Measurements from ENCODE around the gene ASCL2.

ASCL2 gene

DNA sequence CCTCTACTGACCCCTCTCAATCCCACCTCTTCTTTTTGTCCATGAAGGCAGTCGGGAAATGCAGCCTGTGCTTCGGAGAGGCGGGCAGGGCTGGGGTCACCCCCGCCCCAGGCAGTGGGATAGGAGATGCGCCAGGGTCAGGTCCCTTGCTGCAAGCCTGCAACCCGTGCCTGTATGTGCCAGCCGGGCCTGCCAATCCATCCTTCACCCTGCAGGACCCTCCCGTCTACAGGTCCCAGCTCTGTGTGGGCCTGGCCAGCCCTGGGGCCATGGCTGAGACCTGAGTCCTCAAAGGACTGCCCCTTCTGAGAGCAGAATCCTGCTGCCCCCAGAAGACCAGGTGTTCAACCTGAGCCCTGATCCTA lies 10.9 kb downstream of the ASCL2 start:
- Mint-ChIP-seq H3K4me1 (ENCODE audit: low read depth) (no peaks in the 10 kb centered on the region), H3K27me3 (ENCODE audit: low read depth) (no peaks in the 10 kb centered on the region), H3K36me3 (ENCODE audit: low read depth) (no peaks in the 10 kb centered on the region), H3K27ac (no peak overlapping the region), H3K9me3 (no peaks in the 10 kb centered on the region), H3K4me3 (no peak overlapping the region)
- no peak for DNase-seq (ENCODE audit: low spot score)

DNA sequence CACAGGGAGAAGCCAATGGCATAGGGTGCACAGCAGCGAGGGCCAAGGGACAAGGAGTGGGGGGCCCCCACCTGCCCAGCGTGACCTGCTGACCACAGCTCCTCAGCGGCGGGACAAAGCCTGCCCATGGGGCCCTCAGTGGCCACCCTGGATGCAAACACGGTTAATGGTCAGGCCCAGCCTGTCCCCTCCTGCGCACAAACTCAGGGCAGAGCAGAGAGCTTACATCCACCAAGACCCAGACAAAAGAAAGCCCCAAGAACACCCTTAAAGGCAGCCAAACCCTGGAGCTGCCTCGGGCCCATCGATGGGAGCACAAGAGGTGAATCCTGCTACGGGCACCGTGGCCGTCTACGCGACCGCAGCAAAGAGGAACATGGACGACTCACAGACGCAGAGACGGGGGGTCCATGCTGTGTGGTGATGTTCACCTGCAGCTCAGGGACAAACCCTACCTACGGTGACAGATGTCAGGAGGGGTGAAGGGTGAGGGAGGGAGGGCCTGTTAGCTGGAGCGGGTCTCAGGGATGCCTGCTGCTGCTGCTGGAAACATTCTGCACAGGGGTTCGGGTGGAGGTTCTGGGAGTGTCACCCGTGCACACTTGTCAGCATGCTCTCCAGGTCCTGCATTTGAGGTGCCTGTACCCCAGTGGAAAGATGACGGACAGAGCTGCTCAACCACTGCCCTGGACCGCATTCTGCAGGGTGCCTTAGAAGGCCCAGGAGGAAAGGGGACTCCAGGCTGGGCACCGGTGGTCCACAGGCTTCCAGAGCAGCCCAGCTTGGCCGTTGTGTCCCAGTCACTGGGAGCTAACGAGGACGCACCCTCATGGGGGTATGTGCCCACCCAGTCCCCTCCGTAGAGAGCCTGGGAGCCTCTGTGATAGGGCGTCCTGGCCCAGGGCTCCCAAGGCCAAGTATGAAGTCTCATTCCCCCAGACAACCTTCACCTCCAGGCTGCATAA lies 11.6 kb downstream of the ASCL2 start:
- Mint-ChIP-seq H3K27ac (no peak overlapping the region), H3K27me3 (ENCODE audit: low read depth) (no peaks in the 10 kb centered on the region), H3K36me3 (ENCODE audit: low read depth) (no peaks in the 10 kb centered on the region), H3K4me1 (ENCODE audit: low read depth) (no peaks in the 10 kb centered on the region), H3K4me3 (no peak overlapping the region), H3K9me3 (no peaks in the 10 kb centered on the region)
- no peak for DNase-seq (ENCODE audit: low spot score)

DNA sequence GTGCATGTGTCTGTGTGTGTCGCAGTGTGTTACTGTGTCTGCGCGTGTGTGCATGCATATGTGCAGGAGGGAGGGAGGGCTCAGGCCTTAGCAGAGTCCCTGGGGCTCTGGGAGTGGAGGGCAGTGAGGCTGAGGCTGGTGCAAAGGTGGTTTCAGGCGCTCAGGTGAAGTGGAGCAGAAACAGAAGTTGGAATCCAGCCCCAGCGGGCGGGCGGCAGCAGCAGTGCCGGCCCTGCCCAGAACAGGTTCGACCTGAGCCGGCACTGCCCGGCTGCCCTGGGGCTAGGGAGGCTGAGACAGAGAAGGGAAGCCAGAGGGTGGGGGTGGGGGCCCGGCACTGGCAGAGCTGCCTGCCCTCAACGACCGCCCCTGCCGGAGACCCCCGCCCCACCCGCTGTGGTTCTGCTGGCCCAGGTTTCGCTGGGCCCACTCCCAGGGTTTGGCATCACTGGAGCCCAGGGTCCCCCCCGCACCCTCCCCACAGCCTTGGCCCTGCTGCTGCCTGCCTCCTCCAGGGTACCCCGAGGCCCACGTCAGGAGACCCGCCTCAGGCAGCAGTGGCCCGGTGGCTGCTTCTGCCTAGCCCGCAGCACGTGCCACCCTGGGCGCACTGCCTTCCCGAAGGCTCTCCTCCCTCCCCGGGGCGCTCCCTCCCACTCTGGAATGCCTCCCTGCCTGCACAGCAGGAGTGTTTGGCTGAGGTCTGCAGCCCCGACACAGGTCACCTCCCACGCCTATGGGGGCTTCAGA lies 13.3 kb downstream of the ASCL2 start:
- DNase-seq (ENCODE audit: low spot score): no peak
- H3K4me3 Mint-ChIP-seq: no peak overlapping the region
- H3K9me3 Mint-ChIP-seq: no peaks in the 10 kb centered on the region
- no peak overlapping the region for H3K27ac Mint-ChIP-seq
- no peaks in the 10 kb centered on the region for H3K36me3 Mint-ChIP-seq (ENCODE audit: low read depth)
- peaks cover 5% of the 10 kb centered on the region for H3K27me3 Mint-ChIP-seq (ENCODE audit: low read depth)
- no peaks in the 10 kb centered on the region for H3K4me1 Mint-ChIP-seq (ENCODE audit: low read depth)

DNA sequence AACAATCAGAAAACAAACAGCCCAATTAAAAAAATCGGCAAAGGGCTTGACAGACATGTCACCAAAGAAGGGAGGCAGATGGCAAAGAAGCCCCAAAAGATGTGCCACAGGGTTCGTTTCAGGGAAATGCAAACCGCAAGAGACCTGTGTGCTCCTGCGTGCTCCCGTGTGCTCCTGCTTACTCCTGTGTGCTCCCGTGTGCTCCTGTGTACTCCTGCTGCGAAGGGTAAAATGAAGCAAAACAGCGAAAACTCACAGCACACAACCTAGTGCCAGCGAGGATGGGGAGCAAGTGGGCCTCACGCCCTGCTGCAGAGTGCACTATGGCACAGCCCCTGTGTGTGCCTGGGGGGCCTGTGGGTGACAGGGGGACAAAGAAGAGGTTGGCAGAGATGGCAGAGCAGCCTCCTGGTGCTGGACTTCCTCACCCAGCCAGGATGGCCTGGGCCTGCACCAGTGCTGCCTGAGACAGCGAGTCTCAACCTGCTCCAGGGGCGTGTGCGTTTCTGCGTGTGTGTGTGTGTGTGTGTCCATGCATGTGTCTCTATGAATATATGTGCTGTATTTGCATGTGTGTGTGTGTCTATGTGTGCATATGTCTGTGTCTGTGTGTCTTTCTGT lies 14.0 kb downstream of the ASCL2 start:
- no peaks in the 10 kb centered on the region for H3K4me1 Mint-ChIP-seq (ENCODE audit: low read depth)
- peaks cover 5% of the 10 kb centered on the region for H3K27me3 Mint-ChIP-seq (ENCODE audit: low read depth)
- DNase-seq (ENCODE audit: low spot score): no peak
- no peak overlapping the region for H3K4me3 Mint-ChIP-seq
- H3K27ac Mint-ChIP-seq: no peak overlapping the region
- no peaks in the 10 kb centered on the region for H3K9me3 Mint-ChIP-seq
- no peaks in the 10 kb centered on the region for H3K36me3 Mint-ChIP-seq (ENCODE audit: low read depth)

DNA sequence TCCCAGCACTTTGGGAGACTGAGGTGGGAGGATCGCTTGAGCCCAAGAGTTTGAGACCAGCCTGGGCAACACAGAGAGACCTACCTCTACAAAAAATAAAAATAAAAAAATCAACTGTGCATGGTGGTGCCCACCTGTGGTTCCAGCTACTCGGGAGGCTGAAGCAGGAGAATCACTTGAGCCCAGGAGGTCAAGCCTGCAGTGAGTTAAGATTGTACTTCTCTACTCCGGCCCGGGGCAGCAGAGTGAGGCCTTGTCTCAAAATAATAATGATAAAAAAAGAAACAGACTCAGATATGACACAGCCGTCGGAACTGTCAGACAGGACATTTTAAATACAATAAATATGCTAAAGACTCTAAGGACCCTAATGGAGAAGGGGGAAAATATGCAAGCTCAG lies 18.4 kb downstream of the ASCL2 start:
- Mint-ChIP-seq H3K4me3 (no peak overlapping the region), H3K27ac (no peak overlapping the region), H3K4me1 (ENCODE audit: low read depth) (no peaks in the 10 kb centered on the region), H3K9me3 (no peaks in the 10 kb centered on the region), H3K36me3 (ENCODE audit: low read depth) (no peaks in the 10 kb centered on the region), H3K27me3 (ENCODE audit: low read depth) (peaks cover 5% of the 10 kb centered on the region)
- DNase-seq (ENCODE audit: low spot score): no peak

DNA sequence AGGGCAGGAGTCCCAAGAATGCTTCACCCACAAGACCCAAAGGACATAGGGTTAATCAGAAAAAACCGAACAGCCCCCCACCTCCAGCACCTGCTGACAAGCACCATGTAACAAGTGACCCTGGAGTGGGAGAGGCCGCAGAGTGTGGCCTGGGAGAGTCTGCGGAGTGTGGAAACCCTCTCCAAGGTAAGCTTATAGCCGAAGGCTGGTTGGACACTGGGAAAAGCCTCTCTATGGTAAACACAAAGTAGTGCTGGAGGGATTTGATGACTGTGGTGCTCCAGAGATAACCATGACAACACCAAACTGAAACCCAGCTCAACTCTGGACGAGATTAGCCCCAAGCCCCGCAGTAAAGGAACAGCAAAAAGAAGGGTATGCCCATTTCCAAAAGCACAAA lies 19.2 kb downstream of the ASCL2 start:
- Mint-ChIP-seq H3K9me3 (no peaks in the 10 kb centered on the region), H3K36me3 (ENCODE audit: low read depth) (no peaks in the 10 kb centered on the region), H3K27me3 (ENCODE audit: low read depth) (peaks cover 5% of the 10 kb centered on the region), H3K27ac (no peak overlapping the region), H3K4me1 (ENCODE audit: low read depth) (no peaks in the 10 kb centered on the region), H3K4me3 (no peak overlapping the region)
- DNase-seq (ENCODE audit: low spot score): no peak

DNA sequence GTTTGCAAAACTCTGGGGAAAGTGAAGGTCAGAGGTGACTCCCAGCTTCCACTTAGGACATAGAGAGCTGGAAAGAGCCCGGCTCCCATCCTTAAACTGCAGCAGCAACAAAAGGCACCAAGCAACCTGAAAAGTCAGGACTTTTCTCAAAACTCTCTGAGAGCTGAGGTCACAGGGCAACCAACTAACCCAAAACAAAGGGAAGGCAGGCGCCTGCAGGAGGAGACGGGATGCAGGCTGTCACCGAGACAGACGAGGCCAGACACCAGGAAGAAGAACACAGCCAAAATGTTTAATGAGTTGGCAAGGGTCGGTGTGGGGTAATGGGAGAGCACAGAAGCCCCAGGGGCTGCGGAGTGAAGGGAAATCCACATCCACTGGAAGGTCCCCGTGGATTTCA lies 19.9 kb downstream of the ASCL2 start:
- H3K36me3 Mint-ChIP-seq (ENCODE audit: low read depth): no peaks in the 10 kb centered on the region
- no peak overlapping the region for H3K27ac Mint-ChIP-seq
- peaks cover 5% of the 10 kb centered on the region for H3K27me3 Mint-ChIP-seq (ENCODE audit: low read depth)
- no peaks in the 10 kb centered on the region for H3K4me1 Mint-ChIP-seq (ENCODE audit: low read depth)
- no peaks in the 10 kb centered on the region for H3K9me3 Mint-ChIP-seq
- DNase-seq (ENCODE audit: low spot score): no peak
- H3K4me3 Mint-ChIP-seq: no peak overlapping the region

DNA sequence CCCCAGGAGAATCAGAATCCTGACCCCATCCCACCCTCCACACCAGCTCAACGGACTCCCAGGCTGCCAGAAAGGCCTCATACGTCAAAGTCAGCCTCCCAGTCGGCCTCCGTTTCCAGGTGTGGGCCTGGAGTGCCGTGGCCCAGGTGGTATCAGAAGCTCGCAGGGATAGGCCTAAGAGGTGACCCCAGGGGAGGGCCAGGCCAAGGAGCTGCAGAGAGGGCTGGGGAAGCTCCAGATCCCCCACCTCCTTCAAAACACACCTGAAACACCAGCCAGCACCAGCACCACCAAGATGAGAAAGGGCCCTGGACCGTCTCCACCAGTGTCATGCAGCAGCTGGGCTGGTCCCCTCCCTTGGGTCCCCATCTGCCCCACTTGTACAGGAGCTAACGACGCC lies 20.3 kb downstream of the ASCL2 start:
- DNase-seq (ENCODE audit: low spot score): no peak
- H3K27ac Mint-ChIP-seq: no peak overlapping the region
- no peak overlapping the region for H3K4me3 Mint-ChIP-seq
- no peaks in the 10 kb centered on the region for H3K9me3 Mint-ChIP-seq
- peaks cover 5% of the 10 kb centered on the region for H3K27me3 Mint-ChIP-seq (ENCODE audit: low read depth)
- no peaks in the 10 kb centered on the region for H3K4me1 Mint-ChIP-seq (ENCODE audit: low read depth)
- no peaks in the 10 kb centered on the region for H3K36me3 Mint-ChIP-seq (ENCODE audit: low read depth)

DNA sequence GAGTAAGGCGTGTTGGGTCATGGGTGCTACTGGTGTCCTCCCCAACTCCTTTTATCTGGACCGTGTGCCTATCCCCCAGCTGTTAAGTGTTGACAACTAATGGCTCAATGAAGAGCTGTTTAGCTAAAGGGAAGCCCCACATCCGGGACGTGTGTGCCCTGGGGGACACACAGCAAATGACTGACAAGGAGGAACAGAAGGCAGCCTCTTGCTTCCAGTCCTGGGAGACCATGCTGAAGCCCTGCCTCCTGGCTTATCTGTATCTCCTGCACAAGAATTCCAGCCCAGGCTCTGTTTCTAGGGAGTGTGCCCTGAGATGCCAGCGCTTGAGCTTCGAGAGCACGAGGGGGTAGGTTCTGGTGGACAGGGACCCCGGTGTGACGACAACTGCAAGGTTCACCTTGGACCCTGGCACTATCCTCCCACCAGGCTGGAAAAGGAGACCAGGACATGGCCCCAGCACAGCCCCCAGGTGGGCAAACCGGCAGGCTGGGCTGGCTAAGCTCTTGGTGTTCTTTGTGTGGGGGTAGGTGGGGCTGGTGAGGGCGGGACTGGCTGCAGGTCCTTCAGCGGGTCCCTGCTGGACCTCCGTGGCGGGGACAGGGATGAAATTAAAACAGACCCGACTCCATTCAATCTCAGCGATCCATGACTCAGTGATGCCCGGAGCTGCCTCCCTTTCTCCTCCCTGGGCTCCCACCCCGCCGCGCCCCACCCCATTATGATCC lies 21.0 kb downstream of the ASCL2 start:
- peaks cover 12% of the 10 kb centered on the region for H3K27me3 Mint-ChIP-seq (ENCODE audit: low read depth)
- no peaks in the 10 kb centered on the region for H3K9me3 Mint-ChIP-seq
- DNase-seq (ENCODE audit: low spot score): no peak
- H3K36me3 Mint-ChIP-seq (ENCODE audit: low read depth): no peaks in the 10 kb centered on the region
- H3K4me1 Mint-ChIP-seq (ENCODE audit: low read depth): no peaks in the 10 kb centered on the region
- H3K27ac Mint-ChIP-seq: no peak overlapping the region
- no peak overlapping the region for H3K4me3 Mint-ChIP-seq

DNA sequence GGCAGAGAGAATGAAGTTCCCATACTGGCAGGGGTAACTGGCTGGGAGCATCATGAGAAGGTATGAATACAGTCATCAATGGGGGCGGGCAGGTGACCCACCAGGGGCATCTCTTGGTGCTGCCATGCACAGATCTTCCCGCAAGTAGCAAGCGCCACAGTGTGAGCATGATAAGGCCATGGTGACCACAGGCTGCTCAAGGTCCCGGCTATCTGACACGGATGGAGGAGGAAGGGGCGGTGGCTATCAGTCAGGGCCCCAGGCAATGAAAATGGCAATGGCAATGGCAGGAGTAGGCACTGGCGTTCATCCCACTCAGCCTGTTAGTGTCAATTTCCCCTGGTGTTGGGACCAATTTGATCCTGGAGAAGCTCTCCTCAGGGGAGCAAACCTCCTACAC lies 21.6 kb downstream of the ASCL2 start:
- no peak for DNase-seq (ENCODE audit: low spot score)
- H3K27me3 Mint-ChIP-seq (ENCODE audit: low read depth): peaks cover 16% of the 10 kb centered on the region
- no peaks in the 10 kb centered on the region for H3K4me1 Mint-ChIP-seq (ENCODE audit: low read depth)
- no peak overlapping the region for H3K27ac Mint-ChIP-seq
- H3K4me3 Mint-ChIP-seq: no peak overlapping the region
- H3K9me3 Mint-ChIP-seq: no peaks in the 10 kb centered on the region
- no peaks in the 10 kb centered on the region for H3K36me3 Mint-ChIP-seq (ENCODE audit: low read depth)

DNA sequence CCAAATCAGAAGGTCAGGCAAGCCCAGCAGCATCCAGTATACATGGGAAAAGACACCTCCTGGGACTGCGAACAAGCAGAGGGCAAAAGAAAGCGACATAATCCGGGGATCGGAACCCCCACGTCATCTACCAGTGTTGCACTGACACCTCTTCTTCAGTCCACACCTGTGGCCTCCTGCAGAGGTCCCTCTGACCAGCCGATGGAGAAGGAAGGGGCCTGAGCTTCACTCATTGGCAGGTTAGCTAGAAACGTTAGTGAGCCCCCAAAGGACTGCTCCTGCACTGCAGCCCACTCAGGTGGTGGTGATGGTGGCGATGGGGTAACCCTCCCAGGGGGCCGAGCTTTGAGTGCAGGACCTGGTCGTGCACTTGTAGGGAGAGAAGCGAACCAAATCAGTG lies 22.1 kb downstream of the ASCL2 start:
- DNase-seq (ENCODE audit: low spot score): no peak
- H3K4me3 Mint-ChIP-seq: no peak overlapping the region
- H3K27ac Mint-ChIP-seq: no peak overlapping the region
- no peaks in the 10 kb centered on the region for H3K36me3 Mint-ChIP-seq (ENCODE audit: low read depth)
- no peaks in the 10 kb centered on the region for H3K9me3 Mint-ChIP-seq
- no peaks in the 10 kb centered on the region for H3K4me1 Mint-ChIP-seq (ENCODE audit: low read depth)
- H3K27me3 Mint-ChIP-seq (ENCODE audit: low read depth): peaks cover 16% of the 10 kb centered on the region

DNA sequence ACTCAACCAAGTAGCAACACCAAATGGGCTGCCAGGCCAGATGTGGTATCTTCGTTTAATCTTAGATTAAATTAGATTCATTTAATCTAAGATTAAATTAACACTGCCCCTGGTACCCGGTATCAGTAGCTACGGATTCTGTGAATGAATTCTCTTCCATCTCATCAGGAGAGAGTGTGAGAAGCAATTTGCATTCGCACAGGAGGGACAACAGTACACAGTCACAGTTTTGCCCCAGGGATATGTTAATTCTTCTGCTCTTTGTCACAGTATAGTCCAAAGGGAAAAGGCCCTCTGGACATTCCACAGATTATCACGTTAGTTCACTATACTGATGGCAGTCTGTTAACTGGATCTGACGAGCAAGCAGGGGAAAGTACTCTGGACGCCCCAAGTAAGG lies 22.9 kb downstream of the ASCL2 start:
- Mint-ChIP-seq H3K4me3 (no peak overlapping the region), H3K27me3 (ENCODE audit: low read depth) (peaks cover 22% of the 10 kb centered on the region), H3K4me1 (ENCODE audit: low read depth) (no peaks in the 10 kb centered on the region), H3K27ac (no peak overlapping the region), H3K9me3 (no peaks in the 10 kb centered on the region), H3K36me3 (ENCODE audit: low read depth) (no peaks in the 10 kb centered on the region)
- no peak for DNase-seq (ENCODE audit: low spot score)

DNA sequence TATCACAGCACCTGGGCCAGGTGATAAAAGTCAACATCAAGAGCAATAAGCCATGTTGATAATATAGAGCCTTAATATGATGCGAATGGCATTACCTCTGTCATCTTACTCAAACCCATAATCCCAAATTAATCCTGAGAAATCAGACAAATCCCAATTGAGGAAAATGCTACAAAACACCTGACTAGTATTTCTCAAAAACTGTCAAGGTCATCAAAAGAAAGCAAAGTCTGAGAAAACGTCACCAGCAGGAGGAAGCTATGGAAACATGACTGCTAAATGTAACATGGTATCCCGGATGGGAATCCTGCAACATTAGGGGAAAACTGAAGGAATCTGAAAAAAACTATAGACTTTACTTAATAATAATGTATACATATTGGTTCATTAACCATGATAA lies 29.6 kb downstream of the ASCL2 start:
- no peak overlapping the region for H3K27ac Mint-ChIP-seq

More for the DNA sequence above, 29.6 kb downstream of the ASCL2 start:
- peaks cover 21% of the 10 kb centered on the region for H3K27me3 Mint-ChIP-seq (ENCODE audit: low read depth)
- DNase-seq (ENCODE audit: low spot score): no peak
- no peaks in the 10 kb centered on the region for H3K4me1 Mint-ChIP-seq (ENCODE audit: low read depth)
- no peaks in the 10 kb centered on the region for H3K9me3 Mint-ChIP-seq
- no peaks in the 10 kb centered on the region for H3K36me3 Mint-ChIP-seq (ENCODE audit: low read depth)
- no peak overlapping the region for H3K4me3 Mint-ChIP-seq
